ENCODE data around the gene FOXN4.

FOXN4 gene

GRCh38 chr12:109278912-109279311 is 30.2 kb downstream of the FOXN4 start:
- DNase-seq = no peak

DNA sequence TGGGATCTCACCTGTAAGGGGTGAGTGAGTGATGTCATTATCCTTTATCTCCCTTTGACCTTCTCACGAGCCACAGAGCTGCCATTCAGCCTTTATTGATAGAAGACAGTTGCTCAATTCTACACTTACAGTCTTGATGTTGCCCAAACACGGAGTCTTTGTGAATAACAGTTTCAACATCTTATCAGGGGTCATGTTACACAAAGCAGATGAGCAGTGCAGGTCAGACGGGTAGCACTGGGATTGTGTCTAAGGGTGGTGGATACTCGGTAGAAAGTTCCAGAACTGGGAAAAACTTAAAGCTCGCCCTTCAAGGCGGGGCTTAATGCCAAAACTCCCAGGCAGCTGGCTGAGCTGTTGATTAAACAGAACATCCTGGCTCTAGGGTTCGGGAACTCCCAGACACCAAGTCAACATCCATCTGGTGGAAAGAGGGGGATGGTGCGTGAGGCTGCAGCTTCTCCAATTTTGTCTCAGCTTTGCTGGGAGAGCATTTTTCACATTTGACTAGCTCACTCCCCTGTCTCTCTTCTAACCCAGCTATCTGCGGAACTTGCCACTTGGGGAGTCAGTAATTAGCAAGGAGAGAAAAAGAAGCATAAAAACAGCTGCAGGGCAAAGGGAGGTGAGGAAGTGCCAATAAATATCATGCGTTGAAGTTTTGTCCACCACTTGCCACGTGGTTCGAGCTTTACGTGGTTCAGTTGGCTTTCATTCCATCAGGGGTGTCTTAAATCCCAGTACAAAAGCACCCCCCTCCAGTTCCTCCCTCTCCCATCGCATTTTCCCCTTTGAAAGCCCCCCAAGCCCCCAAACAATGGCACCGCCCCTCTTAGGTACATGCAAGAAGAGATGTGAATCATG is 31.0 kb downstream of the FOXN4 start:
- DNase-seq = no peak

DNA sequence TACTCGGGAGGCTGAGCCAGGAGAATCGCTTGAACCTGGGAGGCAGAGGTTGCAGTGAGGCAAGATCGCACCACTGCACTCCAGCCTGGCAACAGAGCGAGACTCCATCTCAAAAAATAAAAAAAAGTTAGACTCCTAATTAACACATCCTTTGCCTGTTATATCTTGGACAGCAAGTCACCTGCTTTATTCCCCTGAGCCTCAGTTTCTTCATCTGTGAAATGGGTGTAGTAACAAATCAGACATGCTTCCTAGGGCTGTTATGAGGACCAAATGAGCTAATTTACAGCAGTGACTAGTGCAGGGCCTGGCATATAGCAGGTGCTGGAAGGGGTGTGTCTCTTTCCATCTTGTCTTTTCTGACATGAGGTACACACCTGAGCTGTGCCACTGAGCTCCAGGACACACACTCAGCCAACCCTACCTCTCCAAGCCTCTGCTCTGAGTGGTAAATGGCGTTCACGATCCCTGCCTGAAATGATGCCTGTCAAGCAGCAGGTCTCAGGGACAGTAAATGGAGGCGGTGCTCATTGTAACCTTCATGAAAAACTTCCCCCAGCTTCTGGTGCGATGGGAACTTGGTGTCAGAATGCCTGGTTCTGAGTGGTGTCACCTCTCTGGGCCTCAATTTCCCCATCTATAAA is 31.7 kb downstream of the FOXN4 start:
- no peak for DNase-seq

DNA sequence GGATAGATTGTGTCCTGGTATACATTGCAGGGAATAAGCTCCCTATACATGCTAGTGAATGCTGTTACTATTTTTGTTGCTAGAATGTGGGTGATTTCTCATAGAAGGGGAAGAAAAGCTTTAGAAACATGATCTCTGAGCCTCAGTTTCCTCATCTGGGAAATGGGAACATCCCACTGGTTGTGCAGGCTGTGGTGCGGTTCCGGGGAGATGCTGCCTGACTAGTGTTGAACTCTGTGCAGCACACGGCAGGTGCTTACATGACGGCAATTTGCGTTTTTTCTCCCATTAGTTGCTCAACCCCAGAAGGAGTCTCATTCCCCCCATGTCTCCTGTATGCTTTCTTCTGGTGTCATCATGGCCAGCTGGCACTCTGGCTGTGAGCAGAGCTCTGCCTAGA is 32.9 kb downstream of the FOXN4 start:
- no peak for DNase-seq

DNA sequence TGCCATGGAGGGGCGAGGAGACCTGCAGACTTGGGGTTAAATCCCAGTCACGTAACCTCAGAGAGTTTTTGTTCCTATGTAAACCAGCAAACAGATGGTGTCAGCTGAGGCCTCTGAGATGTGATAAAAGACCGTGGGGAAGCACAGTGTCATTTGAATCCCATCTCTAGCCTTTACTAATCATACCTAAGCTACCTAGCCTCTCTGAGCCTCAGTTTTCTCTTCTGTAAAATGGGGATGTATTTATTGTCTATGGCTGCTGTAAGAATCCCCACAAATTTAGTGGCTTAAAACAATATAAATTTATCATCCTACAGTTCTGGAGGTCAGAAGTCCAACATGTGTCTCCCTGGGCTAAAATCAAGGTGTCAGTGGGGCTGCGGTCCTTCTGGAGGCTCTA is 33.9 kb downstream of the FOXN4 start:
- DNase-seq = no peak

DNA sequence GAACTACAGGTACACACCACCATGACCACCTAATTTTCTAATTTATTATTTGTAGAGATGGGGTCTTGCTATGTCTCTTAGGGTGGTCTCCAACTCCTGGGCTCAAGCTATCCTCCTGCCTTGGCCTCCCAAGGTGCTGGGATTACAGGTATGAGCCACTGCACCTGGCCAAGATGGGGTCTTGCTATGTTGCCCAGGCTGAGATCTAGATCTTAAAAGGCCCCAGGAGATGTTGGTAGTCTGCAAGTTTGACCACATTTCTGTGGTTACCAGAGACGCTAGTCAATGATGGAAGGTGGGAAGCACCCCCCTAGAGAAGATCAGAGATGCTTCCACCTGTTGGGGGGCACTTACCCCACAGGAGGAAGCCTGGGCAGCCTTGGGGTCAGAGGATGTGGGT is 34.7 kb downstream of the FOXN4 start:
- DNase-seq = no peak

DNA sequence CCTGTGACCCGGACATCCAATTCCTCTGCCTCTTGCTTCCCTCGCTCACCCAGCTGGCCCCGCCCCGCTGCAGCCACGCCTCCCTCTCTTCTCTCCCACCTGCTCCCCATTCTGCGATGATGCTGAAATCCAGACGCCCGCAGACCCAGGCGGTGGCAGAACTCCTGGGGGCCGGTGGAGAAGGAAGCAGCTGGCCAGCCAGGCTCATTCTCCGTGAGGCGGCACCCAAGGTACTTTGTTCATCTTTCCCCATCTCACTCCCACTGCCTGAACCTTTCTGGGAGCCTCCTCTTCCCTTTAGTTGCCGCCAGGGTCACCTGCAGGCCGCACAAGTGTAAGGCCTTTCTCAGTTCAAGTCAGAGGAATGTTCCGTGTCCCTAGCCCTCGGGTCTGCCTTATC is 35.7 kb downstream of the FOXN4 start:
- DNase-seq = no peak

DNA sequence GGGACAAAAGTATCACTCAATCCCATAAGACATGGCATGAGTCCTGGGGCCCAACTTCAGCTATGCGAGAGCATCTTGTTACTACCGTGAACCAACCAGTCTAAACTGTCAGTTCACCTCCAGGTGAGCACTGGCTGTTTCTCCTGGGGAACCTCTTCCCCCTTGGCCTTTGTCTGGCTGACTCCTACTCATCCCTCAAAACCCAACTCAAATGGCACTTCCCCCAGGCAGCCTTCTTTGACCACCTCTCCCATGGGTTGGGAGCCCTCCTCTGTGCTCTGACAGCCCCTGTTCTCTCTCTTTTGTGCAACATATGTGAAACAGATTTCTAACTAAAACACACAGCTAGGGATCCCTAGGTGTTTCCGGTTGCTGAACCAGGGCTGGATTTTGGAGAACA is 37.7 kb downstream of the FOXN4 start:
- no peak for DNase-seq

- no peak for DNase-seq
Measured at GRCh38 chr12:109270494-109270893, 38.6 kb downstream of the FOXN4 start.

DNA sequence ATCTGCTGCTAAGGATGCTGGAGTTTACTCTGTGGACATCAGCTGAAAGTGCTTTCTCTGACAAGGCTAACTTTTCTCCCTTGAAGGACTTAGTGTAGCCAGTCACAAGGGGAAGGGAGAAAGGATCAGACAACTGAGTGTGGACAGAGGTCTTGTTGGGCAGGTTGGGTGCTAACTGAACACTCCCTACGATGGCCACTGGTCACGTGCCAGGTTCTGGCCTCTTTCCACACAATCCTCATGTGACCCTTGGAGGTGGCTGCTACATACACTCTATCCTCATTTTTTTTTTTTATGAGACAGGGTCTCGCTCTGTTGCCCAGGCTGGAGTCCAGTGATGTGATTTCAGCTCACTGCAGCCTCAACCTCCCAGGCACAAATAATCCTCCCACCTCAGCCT is 39.7 kb downstream of the FOXN4 start:
- DNase-seq = no peak

GRCh38 chr12:109268896-109269295 is 40.2 kb downstream of the FOXN4 start:
- no peak for DNase-seq

DNA sequence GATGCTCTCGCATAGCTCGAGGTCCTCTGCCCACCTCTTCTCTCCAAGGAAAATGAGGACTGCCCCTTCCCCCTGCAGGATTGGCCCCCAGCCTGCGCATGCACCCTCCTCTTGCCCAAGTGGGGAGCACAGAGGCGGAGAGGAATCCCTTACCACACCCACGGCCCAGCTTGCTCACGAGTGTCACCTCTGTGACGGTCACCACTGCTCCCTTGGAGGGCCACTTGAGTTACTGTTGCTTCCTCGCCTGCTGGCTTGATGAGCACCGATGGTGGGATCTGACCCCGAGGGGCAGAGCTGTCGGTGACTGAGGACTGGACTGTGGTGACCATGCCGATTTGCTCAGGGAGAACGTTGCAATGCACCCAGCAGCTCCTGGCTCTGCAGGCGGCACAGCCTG is 41.7 kb downstream of the FOXN4 start:
- no peak for DNase-seq

GRCh38 chr12:109266106-109266879 is 42.8 kb downstream of the FOXN4 start:
- DNase-seq = no peak

DNA sequence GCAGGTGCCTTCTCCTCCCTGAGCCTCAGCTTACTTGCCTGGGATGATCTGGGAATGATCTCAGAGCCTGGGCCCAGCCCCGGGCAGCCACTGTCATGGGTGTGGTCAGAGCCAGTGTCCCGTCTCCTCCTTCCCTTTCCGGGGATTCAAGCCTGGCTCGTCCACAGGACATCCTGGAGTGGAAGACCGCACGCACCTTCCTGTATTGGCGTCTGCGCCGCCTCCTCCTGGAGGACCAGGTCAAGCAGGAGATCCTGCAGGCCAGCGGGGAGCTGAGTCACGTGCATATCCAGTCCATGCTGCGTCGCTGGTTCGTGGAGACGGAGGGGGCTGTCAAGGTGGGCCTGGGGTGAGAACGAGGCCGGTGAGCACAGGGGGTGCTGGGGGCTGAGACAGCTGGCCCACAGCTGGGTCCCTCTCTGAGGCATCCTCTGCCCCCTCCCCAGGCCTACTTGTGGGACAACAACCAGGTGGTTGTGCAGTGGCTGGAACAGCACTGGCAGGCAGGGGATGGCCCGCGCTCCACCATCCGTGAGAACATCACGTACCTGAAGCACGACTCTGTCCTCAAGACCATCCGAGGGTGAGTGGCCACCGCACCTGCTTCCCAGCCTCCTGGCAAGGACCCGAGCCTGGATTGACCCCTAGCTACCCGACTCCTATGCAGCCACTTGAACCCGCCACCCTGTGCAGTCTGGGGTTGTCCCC is 44.0 kb downstream of the FOXN4 start:
- DNase-seq = no peak

DNA sequence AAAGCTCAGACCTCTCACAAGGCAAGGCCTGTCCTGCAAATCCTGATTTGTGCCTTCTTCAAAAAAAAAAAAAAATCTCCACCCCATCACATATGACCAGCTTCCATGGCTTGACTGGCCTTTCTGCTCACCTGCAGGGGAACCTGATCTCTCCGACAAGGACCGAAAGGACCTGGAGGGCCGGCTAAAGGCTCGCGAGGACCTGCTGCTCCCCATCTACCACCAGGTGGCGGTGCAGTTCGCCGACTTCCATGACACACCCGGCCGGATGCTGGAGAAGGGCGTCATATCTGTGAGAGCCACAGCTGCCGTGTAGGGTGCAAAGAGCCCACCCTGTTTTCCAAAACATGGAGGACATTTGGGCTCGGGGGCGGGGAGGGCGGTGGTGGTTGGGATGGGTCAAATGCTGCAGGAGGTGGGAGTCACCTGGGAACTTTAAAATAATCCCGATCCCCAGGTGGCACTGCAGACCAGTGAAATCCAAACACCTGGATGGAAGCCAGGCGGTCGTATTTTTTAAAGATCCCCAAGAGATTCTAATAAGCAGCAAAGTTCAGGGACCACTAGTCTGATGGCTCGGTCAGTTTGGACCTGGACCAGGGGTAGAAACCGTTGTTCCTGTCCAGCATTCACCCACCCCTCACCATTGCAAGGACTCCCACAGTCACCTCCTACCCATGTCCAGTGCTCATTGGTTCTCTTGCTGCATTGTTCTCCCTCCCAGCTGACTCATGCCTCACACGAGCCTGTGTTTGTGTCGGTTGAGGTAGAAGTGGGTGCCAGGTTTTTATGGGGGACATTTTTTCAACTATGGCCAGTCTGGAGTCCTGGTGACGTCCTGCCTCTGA is 44.8 kb downstream of the FOXN4 start:
- peak; percentile 88 for DNase-seq

DNA sequence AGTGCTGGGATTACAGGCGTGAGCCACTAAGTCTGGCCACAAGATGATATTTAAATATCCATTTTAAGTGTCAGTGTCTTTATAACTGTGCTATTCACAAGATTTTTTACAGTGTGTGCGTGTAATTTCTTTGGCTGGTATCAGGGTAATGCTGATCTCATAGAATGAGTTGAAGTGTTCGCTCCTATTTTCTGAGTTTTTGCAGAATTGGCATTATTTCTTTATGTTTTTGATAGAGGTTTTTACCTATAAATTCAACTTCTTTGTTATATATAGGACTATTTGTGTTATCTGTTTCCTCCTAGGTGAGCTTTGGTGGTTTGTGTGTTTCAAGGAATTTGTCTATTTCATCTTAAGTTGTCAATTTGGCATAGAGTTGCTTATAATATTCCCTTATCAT is 45.6 kb downstream of the FOXN4 start:
- no peak for DNase-seq

- DNase-seq = no peak
Measured at GRCh38 chr12:109261939-109262338, 47.1 kb downstream of the FOXN4 start.

DNA sequence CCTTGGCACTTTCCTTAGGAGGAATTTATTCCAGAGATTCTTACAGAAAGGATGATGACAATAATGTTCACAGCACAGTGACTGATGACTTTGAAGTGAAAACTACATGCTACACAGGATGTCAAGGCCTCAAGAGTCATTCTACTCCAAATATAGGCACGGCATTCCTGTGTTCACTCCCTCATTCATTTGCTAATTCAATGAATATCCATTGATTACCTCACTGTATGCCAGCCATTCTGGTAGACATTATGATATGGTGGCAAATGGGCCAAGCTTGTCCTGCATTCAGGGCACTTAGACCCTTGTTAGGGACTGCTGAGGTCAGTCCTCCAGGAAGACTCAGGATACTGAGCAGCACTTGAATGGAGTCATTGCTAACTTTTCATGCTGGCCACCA is 48.0 kb downstream of the FOXN4 start:
- DNase-seq = no peak

DNA sequence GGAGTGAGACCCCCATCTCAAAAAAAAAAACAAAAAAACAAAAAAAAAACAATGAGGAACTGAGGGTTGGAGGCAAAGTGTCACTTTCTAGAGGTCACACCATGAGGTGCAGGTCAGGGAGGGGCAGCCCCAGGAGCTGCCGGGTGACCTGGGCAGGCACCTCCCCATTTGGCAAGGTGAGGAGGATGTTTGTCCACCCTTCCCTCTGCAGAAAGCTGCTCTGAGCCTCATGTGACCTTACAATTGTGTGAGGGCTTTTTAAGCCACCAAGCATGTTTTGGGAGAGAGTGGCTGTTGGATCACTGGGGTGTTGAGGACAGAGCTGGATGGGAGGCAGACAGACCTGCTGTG is 49.6 kb downstream of the FOXN4 start:
- DNase-seq = no peak

- DNase-seq = no peak
Measured at GRCh38 chr12:109258607-109259544, 50.2 kb downstream of the FOXN4 start.

DNA sequence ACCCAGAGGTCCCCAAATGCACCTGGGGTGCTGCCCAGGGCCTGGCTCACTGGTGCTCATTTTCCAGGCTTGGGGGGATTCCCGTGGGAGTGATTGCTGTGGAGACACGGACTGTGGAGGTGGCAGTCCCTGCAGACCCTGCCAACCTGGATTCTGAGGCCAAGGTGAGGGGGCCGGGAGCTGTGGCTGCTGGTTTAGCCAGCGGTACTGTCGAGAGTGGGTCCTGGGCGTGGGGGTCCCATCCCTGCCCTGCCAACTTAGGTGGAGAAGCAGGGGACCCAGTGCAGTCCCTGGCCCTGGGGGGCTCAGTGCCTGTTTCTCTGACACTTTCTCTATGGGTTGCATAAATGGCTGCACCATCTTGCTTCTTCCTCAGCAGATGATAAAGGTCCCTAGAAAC is 50.9 kb downstream of the FOXN4 start:
- DNase-seq = no peak
